NCI-H2107 treated with DMSO at 0.1 percent for 48 hours (cell line): ENCODE results near the gene PAFAH2.

ENCODE experiments used
- DNase-seq: peaks from one replicate; lab custom pipeline; 2025; ENCODE audit not compliant: unreplicated experiment; lab: John Stamatoyannopoulos, UW

Gene PAFAH2

GRCh38 chr1:26031611-26032220 is 33.9 kb upstream of the PAFAH2 start:
- no peak for DNase-seq

GRCh38 chr1:26031196-26031595 is 33.3 kb upstream of the PAFAH2 start:
- DNase-seq: no peak

DNA sequence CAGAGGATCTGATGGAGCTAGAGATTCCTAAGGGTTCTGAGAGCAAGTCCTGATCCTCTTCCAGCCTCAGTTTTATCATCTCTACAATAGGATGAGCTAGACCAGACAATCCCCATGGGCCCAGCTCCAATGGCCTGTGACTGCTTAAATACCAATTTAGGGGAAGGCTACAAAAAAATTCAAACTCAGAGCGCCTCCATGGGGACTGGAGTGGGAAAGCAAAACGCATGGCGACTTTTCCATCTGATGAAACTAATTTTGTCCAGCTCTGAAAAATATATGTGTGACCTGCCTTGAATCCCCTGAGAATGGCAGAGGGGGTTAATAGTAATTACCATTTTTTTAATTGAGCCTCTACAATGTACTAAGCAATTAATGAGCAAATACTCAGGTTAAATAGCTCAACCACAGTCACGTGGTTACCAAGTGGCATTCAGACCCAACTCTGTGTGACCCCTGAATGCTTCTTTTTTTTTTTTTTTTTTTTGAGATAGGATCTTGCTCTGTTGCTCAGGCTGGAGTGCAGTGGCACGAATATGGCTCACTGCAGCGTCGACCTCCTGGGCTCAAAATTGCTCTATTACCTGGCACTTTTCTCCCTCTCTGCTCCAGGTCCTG is 32.1 kb upstream of the PAFAH2 start:
- DNase-seq: no peak

DNA sequence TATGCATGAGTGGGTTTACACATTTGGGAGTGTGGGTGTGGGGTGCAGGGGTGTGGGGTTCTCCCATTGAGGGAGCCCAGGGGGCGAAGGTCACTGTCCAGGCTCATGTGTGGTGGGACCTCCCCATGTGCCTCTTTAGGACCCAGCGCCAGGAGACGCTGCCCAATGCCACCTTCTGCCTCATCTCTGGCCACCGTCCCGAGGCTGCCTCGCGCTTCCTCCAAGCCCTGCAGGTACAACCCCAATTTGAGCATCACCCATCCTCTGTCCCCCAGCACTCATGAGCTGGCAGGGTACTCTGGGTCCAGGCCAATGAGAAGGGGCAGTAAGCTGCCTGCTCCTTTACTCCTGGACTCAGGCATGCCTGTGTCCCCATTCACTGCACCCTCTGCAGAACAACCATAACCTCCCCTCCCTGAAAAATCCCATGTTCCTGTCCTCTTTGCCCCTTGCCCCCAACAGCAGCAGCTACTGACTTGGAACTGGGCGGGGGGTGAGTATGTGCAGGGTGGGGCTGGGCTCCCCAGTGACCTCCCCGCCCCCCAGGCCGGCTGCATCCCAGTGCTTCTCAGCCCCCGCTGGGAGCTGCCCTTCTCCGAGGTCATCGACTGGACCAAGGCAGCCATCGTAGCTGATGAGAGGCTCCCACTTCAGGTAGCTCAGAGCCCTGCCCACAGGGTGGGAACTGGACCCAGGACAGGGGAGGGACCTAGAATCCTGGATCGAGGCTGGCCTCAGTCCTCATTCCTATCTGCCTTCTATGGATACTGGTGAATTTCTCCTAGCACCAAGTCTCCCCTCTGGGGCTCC is 31.4 kb upstream of the PAFAH2 start:
- no peak for DNase-seq

GRCh38 chr1:26028490-26028980 is 30.7 kb upstream of the PAFAH2 start:
- DNase-seq: no peak

DNA sequence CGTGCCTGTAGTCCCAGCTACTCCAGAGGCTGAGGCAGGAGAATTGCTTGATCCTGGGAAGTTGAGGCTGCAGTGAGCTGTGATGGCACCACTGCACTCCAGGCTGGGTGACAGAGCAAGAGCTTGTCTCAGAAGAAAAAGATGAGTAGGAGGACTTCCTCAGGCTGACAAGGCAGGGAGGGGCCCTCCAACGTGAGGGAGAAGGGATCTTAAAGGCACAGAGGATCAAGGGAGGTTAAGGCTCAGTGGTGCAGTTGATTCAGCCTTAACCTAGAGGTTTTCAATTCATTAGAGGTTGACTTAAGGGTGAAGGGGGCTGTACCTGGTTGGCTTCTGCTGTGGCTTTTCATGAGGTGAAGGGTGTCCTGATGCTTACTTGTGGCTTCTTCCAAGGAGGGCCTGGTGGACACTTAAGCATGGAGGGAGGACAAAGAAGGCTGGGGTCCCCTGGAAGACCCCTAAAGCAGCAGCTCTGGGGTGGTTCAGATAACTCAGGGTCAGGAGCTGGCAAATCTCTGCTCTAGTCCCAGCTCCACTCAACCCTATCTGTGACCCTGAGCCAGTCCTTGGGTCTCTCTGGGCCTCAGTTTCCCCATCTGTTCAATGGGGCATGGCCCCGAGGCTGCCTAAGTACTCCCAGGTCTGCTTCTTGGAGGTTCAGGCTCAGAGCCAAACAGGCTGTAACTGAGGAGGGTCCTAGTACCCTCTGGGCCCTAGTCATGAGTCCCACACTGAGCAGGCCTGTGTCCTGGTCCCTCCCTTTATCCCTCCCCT is 30.0 kb upstream of the PAFAH2 start:
- no peak for DNase-seq

DNA sequence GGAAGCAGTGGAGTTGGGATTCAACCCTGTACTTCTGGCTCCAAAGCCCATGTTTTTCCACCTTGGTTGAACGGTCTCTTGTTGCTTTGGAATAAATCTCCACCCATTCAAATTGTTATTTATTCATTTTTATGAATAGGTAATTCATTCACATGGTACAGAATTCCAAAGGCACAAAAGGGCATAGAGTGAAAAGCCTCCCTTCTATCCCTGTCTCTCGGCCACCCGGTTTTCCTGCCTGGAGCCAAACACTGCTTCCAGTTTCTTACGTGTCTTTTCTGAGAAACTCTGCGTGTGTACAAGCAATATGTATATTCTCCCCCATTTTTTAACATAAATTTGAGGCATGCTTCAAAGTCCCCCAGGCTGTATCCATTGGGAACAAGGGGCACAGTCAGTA is 27.7 kb upstream of the PAFAH2 start:
- no peak for DNase-seq

DNA sequence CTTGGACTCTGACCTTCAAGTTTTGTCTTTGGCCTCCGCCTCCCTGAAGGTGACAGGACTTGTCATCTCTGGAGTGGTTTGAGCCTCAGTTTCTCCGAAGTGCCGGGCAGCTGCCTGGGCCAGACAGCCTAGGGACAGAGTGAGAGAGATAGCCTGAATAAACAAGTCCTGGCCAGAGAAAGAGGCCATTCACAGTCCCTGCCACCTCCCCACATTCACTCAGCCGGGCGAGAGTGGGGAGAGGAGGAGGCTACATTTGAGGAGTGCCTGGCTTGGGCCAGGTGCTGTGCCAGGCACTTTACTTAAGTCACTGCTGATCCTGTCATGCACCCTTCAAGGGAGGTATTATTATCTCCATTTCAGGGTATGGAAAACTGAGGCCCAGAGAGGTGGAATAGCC is 27.2 kb upstream of the PAFAH2 start:
- no peak for DNase-seq

- no peak for DNase-seq
Observed at GRCh38 chr1:26023826-26024225, 26.0 kb upstream of the PAFAH2 start.

DNA sequence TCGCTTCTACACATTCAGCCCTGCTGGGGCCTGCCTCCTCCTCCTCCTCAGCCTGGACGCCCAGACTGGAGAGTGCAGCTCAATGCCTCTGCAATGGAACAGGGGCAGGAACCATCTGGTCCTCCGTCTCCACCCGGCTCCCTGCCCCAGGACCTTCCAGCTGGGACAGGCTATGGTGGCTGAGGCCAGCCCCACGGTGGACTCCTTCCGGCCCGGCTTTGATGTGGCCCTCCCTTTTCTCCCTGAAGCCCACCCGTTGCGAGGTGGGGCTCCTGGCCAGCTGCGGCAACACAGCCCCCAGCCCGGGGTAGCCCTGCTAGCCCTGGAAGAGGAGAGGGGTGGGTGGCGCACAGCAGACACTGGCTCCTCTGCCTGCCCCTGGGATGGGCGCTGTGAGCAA is 25.1 kb upstream of the PAFAH2 start:
- no peak for DNase-seq

GRCh38 chr1:26022404-26022779 is 24.5 kb upstream of the PAFAH2 start:
- no peak for DNase-seq

DNA sequence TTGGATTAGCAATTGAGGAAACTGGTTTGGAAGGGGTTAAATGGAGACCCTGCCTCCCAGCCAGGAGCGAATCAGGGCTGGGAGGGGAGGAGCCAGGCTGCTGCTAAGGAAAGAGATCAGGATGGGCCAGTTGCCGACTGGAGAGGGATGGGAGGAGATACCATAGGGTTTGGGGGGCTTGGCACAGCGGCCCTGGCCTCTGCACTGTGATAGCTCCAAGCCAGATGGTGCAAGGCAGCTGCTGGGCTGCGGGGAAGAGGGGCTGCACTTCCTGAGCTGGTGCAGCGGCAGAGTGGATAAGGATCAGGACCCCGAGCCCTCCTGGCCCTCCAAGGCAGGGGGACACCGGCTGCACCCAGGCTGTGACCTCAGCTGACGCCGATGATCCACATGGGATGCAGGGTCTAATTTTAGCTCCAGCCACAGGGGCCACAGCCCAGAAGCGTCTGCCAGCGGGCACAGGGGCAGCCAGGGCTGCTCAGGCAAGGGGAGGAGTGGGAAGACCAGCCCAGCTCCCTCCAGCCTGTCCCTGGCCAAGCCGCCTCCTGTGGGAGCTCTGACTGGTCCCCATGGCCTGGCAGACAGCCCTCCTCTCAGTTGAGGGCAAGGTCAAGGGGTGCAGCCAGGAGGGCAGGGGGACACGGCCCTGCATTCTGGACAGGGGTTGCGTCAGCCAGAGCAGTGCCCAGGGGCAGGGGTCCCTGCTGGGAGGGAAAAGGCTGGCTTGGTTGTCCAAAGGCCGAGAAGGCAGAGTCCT is 24.0 kb upstream of the PAFAH2 start, which contains the start of gene EXTL1:
EXTL1 (plus strand) TSS at position 129 of the 757 bp plus-strand sequence. CDS start 872 bp downstream, outside the sequence.
- no peak for DNase-seq

- no peak for DNase-seq
Observed at GRCh38 chr1:26020941-26021646, 23.2 kb upstream of the PAFAH2 start.

- no peak for DNase-seq
Observed at GRCh38 chr1:26020330-26020768, 22.5 kb upstream of the PAFAH2 start.

- no peak for DNase-seq
Observed at GRCh38 chr1:26019641-26020315, 21.9 kb upstream of the PAFAH2 start.

DNA sequence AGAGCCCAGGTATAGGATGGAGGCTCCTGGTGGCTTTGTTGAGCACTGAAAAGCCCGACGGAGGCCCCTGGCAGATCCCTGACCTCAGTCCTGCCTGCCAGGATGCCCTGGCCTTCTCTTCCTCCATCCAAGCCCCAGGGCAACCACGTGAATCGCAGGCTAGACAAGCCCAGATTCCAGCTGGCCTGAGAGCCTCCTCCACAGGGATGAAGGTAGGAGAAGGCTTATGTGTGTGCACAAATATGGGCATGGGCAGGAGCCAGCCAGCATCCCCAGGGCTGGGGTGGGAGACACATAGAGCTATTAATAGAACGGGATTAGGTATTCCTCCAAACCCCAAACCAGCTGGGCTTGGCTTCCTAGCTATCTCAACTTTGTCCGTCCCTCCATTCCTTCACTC is 19.7 kb upstream of the PAFAH2 start:
- no peak for DNase-seq

- DNase-seq: no peak
Observed at GRCh38 chr1:26016953-26017545, 19.2 kb upstream of the PAFAH2 start.

GRCh38 chr1:26016258-26016952 is 18.5 kb upstream of the PAFAH2 start:
- DNase-seq: no peak
